Inflammatory macrophage treated with lipopolysaccharide for 4 hours (primary cell): ENCODE measurements around the gene PDZD7.

Experiments used
- DNase-seq: peaks from one replicate; pipeline ENCODE4 v3.0.0-alpha.2; 2020

Gene PDZD7

DNA sequence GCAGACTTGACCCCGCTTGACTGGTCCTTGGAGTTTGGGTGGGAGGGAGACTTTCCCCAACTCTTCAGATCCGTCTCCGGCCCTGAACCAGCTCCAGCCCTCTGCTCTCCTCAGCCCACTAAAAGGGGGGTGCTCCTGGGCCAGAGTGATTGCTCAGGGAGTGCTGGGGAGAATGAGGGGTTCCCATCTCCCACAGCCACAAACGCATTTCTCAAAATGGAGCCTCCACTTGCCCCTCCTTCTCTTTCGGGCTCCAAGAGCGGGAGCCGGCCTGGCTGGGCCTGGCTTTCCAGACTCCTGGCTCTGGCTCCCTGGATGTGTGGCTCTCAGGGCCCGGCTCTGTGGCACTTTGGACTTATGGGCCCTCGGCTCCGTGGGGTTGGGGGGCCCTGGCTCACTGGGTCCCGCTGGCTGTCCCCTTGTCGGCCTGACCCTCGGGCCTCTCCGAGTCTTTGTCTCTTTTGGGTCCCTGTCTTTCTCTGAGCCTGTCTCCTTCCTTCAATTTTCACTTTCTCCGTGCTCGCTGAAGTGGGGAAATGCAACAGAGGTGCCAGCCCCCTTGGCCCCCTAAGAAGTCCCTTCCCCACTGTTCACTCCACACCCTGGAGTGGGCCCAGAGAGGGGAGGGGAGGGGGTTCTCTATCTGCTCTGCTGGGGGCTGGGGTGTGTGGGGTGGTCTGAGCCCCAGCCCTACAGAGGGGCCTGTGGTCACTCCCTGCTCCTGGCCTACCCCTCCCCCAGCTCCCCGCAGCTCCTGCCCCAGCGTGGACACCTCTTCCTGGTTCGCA is 30.6 kb downstream of the PDZD7 start:
- DNase-seq = no peak

DNA sequence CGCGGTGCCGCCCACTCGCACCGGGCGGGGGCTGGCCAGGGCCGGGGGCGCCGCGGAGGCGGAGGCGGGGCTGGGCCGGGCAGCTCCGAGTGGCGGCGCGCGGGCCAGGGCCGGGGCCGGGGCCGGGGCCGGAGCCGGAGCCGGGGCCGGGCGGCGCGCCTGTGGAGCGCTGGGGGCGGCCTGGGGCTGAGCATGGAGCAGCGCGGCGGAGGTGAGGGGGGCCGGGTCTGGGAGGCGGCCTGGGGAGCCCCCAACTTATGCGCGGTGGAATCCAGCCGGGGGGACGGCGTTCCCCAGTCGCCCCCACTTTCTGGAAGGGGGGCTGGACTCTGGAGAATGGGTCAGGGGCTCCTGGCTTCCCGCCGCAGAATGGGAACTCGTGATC is 31.2 kb downstream of the PDZD7 start, which contains the start of gene LZTS2:
LZTS2 (plus strand) TSS at position 67 of the 385 bp plus-strand sequence. CDS start 2,731 bp downstream, outside the sequence.
- DNase-seq = no peak

DNA sequence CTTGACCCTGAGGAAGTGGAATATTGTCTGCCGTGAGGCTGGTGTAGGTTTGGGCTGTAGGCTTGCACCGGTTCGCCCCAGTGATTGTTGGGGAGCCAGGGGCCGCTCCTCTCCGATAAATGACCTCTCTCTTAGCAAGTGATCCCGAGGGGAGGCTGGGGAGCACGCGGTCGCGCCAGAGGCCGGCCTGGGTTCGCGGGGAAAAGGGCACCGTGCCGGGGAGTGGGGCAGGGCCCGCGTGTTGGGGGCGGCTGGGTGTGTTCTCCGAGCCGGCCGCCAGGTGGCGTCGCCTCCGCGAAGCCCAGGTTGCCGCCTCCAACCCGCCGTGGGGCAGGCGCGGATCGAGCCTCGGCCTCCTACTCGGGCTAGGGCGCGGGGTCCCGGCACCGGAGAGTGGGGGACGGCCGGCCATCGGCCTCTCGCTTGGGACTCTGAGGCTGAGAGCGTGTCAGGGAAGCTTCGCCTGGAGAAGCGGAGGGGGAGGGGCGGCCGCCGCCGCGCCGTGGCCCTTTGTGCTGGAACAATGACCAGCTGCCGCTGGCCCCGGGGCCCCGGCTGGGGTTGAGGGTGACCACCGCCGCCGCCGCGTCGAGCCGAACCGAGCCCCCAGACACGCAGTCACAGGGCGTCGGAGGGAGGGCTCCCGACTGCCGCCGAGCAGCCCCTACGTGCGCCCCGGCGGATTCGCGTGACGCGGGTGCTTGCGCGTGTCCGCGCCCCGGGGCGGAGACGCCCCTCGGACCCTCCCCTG is 31.8 kb downstream of the PDZD7 start:
- peak; percentile 69 for DNase-seq

DNA sequence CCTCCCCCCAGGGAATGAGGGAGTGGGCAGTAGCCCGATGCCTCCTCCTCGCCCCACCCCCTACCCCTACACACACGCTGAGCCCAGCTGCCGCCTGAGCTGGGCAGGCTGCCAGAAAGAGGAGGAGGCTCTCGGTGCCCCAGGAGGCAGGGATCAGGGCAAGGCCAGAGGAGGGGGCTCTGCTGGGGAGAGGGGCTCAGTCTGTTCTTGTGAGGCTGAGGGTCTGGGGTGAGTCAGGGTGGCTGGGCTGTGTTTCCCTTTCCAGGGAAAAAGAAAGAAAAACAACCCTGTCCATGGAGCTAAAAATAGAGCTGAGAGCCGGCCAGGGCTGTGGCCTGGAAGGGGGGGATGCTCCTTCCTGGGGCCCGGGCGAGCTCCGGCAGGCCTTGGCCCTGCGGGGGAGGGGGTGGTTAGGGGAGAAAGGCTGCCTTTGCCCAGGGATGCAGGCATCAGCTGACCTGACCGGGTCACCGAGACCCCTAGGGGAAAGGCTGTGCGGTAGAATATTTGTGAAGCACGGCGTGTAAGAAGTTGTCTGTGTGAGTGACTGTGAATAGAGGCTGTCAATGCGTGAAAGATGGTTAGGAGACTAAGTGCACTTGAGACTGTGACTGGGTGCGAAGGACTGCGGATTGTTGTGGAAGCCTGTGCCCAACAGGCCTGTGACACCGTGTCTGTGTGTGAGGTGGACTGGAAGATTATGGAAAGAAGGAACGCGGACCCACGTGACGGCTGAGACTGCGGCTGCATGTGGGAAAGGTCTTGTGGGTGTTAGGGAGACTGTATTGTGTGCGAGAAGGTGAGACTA is 32.5 kb downstream of the PDZD7 start:
- DNase-seq = peak; percentile 48

DNA sequence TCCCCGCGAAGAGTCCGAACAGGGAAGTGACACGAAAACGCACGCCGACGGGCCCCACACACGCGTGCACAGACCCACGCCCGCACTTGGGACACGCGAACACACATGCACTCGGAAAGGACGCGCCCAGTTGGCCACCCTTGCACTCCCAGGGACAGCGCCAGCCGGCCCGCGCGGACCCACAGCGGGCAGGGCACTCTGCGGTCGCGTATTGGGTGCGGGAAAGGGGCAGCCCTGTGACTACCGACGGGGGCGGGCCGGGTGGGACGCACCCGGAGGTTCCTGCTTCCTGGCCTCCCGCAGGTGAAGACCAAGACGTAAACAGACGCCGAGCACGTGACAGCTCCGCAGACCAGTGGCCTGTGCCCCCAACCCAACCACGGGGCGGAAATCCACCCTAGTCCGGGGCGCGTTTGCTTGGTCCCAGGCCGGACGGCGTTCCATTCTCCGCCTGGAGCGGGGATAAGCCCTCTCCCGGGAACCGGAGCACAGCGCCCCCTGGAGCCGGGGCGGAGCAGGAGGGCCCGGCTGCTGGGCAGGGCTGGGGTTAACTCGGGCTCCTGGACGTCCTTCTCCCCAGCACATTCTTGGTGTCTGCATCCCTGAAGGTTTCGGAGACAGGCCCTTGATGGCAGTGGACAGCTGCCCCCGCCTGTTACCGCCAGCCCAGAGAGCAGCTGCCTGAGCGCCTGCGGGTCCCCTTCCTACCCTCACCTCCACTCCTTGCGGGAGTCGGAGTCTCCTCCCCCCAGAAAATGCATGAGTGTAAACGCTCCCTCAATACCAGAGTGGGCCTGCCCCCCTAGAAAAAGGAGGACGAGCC is 33.4 kb downstream of the PDZD7 start:
- DNase-seq = peak; percentile 69

DNA sequence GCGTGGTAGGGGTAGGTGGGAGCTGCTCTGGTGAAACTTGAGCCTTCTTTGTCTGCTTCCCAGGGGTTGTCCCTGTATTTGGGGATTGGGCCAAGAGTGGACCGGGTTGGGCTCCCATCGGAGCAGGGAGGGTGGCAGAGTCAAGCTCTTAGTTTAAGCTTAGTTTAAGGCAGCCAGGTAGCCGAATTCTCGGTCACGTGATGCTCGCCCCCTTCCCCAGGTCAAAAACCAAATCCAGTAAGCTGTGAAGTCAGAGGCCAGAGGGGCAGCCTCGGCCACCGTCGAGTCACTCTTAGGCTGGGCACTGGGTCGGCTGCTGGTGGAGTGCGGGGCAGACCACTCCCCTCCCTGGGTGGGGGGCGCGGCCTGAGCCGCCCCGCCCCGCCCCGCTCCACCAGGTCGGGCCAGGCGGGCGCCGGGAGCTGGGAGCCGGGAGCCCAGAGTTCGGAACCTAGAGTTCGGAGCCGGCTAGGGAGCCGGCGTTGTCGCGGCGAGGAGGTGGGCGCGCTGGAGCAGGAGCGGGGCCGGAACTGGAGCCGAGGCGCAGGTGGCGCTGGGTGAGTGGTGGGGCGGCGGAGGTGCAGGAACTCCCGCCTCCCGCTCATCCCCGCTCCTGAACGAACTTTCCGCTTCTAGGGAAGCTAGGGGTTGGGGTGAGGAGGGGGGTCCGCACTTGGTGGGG is 34.1 kb downstream of the PDZD7 start:
- DNase-seq = no peak

DNA sequence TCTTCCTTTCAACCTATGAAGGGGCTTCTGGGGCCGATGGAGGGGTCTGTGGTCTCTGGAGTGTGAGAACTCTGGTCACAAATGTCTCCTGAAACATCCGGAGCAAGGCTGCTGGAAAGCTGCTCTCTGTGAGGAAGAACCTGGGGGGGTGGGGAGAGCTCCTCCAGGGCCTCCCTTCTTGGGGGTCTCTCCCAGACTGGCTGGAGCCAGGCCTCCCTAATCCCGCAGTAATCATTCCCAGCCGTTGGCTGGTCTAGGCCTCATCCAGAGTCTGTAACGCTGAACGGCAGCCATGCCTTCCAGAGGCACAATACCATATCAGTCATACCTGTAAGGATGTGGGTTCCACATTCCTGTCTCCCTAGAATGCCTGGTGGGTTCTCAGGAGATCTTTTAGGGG is 35.7 kb downstream of the PDZD7 start:
- no peak for DNase-seq

DNA sequence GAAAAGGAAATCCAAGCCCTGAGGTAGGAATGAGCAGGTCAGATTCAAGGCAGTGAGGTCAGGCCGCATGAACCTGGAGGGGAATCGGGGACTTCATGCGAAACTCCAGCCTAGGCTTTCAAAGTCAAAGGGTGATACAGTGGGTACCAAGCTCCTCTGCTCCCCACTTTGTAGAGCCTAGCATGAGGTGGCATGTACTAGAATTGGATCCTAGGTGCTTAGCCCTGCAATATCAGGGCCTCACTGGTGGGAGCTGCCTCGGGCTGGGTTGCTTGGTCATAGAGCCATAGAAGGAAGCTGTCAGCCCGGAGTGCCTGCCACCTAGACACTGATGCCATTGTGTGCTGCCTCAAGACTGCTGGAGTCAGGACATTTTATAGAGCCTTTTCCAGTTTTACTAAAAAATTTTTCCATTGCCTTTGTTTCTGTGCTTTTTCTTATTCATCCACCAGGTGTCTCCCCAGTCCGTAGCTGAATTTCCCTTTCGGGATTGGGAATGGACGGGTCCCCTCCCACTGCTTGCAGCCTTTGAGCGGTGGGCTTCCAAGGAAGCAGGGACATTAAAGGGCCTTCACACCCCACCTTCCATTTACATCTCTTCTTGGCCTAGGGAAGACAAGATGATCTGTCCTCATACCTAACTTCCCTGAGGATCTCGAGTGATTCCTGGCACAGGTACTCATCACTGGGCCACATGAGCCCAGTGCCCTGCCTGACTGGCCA is 36.8 kb downstream of the PDZD7 start:
- no peak for DNase-seq

DNA sequence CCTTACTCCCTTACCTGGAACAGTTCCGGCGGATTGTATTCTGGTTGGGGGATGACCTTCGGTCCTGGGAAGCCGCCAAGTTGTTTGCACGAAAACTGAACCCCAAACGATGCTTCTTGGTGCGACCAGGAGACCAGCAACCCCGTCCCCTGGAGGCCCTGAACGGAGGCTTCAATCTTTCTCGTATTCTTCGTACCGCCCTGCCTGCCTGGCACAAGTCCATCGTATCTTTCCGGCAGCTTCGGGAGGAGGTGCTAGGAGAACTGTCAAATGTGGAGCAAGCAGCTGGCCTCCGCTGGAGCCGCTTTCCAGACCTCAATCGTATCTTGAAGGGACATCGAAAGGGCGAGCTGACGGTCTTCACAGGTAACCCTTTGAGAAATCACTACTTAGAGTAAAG is 41.8 kb downstream of the PDZD7 start:
- DNase-seq = no peak

DNA sequence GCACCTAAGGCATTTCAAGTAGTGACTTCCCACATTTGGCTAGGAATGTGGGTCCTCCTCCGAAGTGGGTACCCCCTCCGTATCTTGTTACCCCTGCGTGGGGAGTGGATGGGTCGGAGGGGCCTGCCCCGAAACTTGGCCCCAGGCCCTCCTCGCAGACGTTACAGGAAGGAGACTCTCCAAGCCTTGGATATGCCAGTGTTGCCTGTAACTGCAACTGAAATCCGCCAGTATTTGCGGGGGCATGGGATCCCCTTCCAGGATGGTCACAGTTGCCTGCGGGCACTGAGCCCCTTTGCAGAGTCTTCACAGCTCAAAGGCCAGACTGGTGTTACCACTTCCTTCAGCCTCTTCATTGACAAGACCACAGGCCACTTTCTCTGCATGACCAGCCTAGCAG is 42.8 kb downstream of the PDZD7 start:
- no peak for DNase-seq

DNA sequence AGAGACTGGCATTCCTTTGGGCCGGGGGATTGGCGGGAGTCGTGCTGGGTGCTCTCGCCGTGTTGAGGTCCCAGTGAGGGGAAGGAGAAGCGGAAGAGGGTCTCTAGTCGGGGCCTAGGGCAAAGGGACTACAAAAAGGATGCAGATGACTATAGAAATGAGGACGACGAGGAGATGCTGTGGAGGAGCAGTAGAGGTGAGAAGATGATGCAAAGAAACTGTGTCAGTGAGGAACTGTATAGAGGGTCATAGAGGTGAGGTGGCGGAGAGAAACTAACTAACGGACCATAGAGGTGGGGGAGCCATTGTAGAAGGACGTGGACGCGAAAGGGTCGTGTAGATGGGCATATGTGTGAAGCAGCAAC is 43.3 kb downstream of the PDZD7 start:
- no peak for DNase-seq

DNA sequence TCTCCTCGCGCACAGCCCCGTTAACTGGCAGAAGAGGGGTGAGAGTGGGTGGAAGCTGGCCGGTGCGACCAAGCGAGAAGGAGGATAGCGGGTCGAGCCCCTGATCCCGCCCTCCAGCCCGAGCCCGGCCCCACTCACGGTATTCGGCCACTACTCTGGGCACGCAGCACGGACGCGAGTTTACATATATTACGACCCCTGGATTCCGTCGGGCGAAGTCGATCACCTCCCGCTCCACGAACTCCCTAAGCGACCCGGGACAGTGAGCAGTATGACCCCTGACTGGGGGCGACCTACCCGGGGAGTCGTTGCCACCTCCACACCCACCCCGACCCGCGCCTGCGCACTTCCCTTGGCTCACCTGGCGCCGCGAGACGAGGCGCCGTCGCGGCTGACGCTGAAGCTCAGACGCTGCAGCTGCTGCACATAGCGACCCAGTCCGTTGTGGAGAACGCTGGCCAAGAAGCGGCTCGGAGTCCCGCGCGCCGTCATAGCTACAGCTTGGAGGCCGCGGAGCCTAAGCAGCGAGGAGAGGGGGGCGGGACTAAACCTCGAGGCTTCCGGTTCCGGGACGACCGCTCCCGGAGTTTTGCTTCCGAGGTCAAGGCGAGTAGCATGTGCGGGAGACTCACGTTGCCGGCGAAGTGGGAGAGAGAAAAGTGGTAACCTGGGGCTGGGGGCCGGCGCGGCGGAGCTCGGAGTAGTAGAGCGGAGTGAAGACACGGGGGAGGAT is 43.8 kb downstream of the PDZD7 start, which contains the start of the genes MRPL43 and TWNK:
MRPL43 (minus strand) TSS at position 546 of the 733 bp plus-strand sequence; CDS start at position 492, 54 bp downstream.
TWNK (plus strand) TSS at position 592 of the 733 bp plus-strand sequence. CDS start 668 bp downstream, outside the sequence.
- peak; percentile 81 for DNase-seq

DNA sequence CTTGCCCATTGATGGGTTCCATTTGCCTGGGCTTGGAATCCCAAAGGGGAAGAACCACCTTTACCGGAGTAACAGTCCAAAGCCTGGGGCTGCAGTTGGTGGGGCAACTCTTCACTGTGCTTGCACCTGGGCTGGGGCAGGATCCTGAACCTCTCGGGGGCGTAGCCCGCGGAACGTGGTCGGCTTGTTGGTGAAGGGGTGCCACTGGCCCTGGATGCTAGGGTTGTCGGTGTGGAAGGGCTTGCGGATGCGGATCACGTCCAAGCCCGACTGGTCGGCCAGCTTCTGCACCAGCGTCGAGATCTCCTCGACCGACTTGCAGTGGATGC is 44.3 kb downstream of the PDZD7 start:
- no peak for DNase-seq

DNA sequence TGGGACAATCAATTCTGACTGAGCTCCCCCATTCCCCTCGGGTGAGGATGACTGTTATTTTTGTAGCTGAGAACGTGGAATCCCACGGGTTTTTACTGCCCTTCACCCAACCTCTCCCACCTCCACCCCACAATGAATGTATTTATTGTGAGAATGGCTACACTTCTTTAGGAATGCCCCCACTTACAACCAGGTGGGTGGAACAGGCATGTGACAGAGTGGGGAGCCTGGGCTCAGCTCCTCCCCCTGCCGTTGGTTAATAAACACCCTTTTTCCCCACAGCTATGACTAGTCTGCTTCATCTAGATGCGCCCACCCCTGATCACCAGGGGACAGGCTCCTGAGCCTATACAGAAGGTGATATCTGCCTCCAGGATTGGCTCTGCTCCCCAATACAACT is 45.6 kb downstream of the PDZD7 start:
- no peak for DNase-seq

DNA sequence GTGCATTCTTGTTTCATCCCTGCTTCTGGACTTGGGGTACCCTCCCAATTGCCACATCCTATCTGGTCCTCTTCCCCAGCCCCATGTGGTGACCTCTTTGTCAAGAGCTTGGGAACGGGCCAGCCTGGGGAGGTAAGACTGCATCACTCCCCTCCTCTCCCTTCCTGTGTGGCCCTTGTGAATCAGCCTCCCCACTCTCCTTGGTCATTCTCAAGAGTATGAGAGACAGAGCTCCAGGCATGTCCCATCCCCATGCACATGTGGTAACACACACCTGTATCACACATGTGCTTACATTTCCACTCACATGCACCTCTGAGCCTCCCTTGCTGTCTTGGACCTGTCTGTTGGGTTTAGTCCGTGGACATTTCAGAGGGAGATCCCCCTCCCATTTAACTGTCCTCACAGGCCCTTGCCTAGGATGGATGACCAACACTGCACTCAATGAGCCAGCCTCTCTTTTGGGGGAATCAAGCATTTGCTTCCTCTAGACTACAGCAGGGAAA is 46.2 kb downstream of the PDZD7 start:
- DNase-seq = no peak

DNA sequence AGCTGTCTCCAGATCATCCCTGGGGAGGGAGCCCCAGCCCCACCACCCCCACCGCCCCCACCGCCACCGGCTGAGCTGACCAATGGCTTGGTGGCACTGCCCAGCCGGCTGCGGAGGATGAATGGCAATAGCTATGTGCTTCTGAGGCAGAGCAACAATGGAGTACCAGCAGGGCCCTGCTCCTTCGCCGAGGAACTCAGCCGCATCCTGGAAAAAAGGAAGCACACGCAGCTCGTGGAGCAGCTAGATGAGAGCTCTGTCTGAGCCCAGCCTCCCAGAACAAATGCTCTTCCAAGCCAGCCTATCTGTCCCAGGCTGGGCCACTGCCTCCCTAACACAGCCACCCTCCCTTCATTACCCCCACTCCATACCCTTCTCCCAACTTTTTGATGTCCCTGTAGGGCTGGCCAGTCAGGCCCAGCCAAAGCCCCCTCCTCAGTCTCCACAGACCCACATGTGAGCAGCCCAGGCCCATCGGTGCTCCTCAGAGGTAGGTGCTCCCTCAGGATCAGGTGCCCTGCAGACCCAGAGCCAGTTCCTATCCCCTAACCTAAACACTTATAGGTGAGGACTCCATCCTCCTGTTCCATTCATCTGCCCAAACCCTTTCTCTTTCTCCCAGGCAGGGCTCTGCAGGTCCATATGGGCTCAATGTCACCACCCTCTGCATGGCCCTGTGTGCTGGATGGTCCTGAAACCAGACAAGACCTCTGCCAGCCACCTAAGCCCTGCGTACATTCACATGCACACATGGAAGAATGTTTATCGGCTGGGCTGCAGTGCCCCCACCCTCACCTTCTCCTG is 46.9 kb downstream of the PDZD7 start:
- no peak for DNase-seq

DNA sequence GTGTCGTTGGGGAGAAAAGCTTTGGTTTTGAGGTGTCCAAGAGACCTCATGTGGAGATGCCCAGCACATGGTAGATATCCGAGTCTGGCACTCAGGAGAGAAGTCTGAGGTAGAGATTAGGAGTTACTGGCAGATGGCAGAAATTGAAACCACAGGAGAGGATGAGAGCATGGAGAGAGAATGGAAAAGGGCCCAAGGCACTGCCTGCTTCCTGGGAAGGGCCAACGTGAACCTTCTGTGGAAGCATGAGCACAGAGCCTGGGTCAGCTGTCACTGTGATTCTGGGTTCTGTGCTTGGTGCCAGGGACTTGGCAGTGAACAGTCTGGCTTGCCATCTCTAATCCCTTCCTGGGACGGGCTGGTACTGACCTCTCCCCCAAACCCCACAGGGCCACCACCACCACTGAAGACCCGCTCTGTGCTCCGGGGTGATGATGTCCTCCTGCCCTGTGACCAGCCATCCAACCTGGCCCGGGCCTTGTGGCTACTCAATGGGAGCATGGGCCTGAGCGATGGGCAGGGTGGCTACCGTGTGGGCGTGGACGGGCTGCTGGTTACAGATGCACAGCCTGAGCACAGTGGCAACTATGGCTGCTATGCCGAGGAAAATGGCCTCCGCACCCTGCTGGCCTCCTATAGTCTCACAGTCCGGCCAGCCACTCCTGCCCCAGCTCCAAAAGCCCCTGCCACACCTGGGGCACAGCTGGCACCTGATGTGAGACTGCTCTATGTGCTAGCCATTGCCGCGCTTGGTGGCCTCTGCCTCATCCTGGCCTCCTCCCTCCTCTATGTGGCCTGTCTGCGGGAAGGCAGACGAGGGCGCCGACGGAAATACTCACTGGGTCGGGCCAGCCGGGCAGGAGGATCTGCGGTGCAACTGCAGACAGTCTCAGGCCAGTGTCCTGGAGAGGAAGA is 47.8 kb downstream of the PDZD7 start:
- no peak for DNase-seq

DNA sequence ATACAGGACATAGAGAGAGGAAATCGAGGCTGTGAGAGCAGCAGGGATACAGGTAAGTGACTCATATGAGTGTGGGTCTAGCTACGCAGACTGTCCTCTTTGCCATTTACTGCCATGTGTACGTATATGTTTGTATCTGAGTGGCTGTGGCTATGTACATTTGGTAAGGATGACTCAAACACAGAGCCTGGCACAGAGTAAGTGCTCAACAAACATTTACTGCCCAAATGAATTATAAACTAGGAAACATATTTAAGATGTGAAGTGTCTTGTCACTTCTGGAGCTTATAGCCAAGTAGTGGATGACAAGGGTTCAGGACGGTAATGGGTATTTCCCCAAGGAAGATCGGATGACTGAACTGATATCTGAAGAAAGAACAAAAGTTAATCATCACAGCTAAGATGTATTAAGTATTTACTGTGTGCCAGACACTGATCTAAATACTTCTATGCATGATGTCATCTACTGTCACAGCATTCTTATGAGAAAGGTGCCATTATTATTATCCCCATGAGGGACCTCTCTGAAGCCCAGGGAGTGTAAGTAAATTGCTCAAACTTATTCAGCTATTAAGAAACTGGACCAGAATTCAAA is 49.7 kb downstream of the PDZD7 start:
- DNase-seq = no peak
